Activated CD8-positive, alpha-beta T cell treated with anti-CD3 and anti-CD28 coated beads, Interleukin-2, amount 10 ng/mL, durations not matched to agents 7 days and 5 days (primary cell): Measurements from ENCODE around the gene BAIAP2L2. TPM values are rescaled to one million over a fixed set of nuclear protein-coding genes. Genes with fewer than 3 reads are reported as not detected.
"Not testable (repeated sequence)": the region's sequence is repeated elsewhere in the genome, so short reads cannot be mapped to it uniquely, and the experiment has no call there.

Experiments used
- ATAC-seq: fragments of 150-1000 bp; cut with Tn5 transposase; one replicate; pipeline ENCODE4 v1.10.0; 2021; ENCODE audit warnings: moderate library complexity
- CTCF ChIA-PET: fragments of 350-600 bp; sonication (Branson Sonifier 250); formaldehyde crosslinking; loops from one replicate; lab custom pipeline; 2021; ENCODE audit warnings: antibody characterized with exemption; lab: Charles Lee
- POLR2A ChIA-PET: fragments of 350-600 bp; sonication (Branson Sonifier 250); formaldehyde crosslinking; loops from one replicate; lab custom pipeline; 2021; ENCODE audit warnings: antibody characterized with exemption; lab: Charles Lee
- DNase-seq: peaks from one replicate; pipeline ENCODE4 v3.0.0-alpha.2; 2020
- H3K27ac Mint-ChIP-seq: one replicate; pipeline ENCODE4 v1.8.0; 2021; ENCODE audit warnings: mild to moderate bottlenecking, mixed read lengths
- H3K27me3 Mint-ChIP-seq: one replicate; pipeline ENCODE4 v1.8.0; 2021; ENCODE audit warnings: low read depth, mixed read lengths
- H3K36me3 Mint-ChIP-seq: one replicate; pipeline ENCODE4 v1.8.0; 2021; ENCODE audit warnings: low read depth, mixed read lengths
- H3K4me1 Mint-ChIP-seq: one replicate; pipeline ENCODE4 v1.8.0; 2021; ENCODE audit warnings: low read depth, mixed read lengths
- H3K4me3 Mint-ChIP-seq: one replicate; pipeline ENCODE4 v1.8.0; 2021; ENCODE audit warnings: mild to moderate bottlenecking, mixed read lengths
- H3K9me3 Mint-ChIP-seq: one replicate; pipeline ENCODE4 v1.8.0; 2022; ENCODE audit warnings: mixed read lengths; ENCODE audit not compliant: insufficient read depth
- total RNA-seq, 2 experiments: library from RNA; stranded (reverse); gene quantifications; one replicate each; pipeline ENCODE4 v1.2.3, GENCODE V29; 2021

Gene BAIAP2L2
- total RNA-seq, 2 experiments from 2014 or later: 0.47 to 0.58 TPM

GRCh38 chr22:38126928-38127668 lies 16.6 kb upstream of the BAIAP2L2 start:
- CTCF ChIA-PET: no interaction called here
- Mint-ChIP-seq H3K9me3 (no peaks in the 10 kb centered on the region), H3K36me3 (no peaks in the 10 kb centered on the region), H3K27me3 (no peaks in the 10 kb centered on the region), H3K27ac (no peak overlapping the region), H3K4me3 (no peak overlapping the region), H3K4me1 (peaks cover 15% of the 10 kb centered on the region)
- ATAC-seq (no peak), DNase-seq (no peak)
- POLR2A ChIA-PET: no interaction called here

- no peak for DNase-seq
- no peak overlapping the region for H3K4me3 Mint-ChIP-seq
- no peak for ATAC-seq
- H3K36me3 Mint-ChIP-seq: no peaks in the 10 kb centered on the region
- H3K27ac Mint-ChIP-seq: no peak overlapping the region
- no peaks in the 10 kb centered on the region for H3K9me3 Mint-ChIP-seq
- ChIA-PET CTCF (no interaction called here), POLR2A (no interaction called here)
- H3K27me3 Mint-ChIP-seq: no peaks in the 10 kb centered on the region
- H3K4me1 Mint-ChIP-seq: peaks cover 15% of the 10 kb centered on the region
Observed at GRCh38 chr22:38125751-38126201, 15.3 kb upstream of the BAIAP2L2 start.

- no peak for ATAC-seq
- Mint-ChIP-seq H3K9me3 (no peaks in the 10 kb centered on the region), H3K36me3 (no peaks in the 10 kb centered on the region), H3K27ac (peak overlapping the region; percentile 57), H3K27me3 (no peaks in the 10 kb centered on the region), H3K4me3 (no peak overlapping the region), H3K4me1 (peaks cover 15% of the 10 kb centered on the region)
- no peak for DNase-seq
- ChIA-PET CTCF (no interaction called here), POLR2A (no interaction called here)
Observed at GRCh38 chr22:38125038-38125610, 14.6 kb upstream of the BAIAP2L2 start.

GRCh38 chr22:38124236-38124974 lies 13.9 kb upstream of the BAIAP2L2 start:
- Mint-ChIP-seq H3K9me3 (no peaks in the 10 kb centered on the region), H3K27me3 (no peaks in the 10 kb centered on the region), H3K27ac (no peak overlapping the region), H3K4me3 (no peak overlapping the region), H3K36me3 (no peaks in the 10 kb centered on the region), H3K4me1 (peaks cover 15% of the 10 kb centered on the region)
- POLR2A ChIA-PET: no interaction called here
- DNase-seq (no peak), ATAC-seq (no peak)
- CTCF ChIA-PET: interaction anchor here (1.3 kb wide), 1 partner anchor 10 kb away, joined by 4 read pairs; no protein-coding TSS in a partner anchor

GRCh38 chr22:38122616-38123015 lies 12.1 kb upstream of the BAIAP2L2 start:
- H3K9me3 Mint-ChIP-seq: no peaks in the 10 kb centered on the region
- CTCF ChIA-PET: no interaction called here
- no peaks in the 10 kb centered on the region for H3K27me3 Mint-ChIP-seq
- H3K4me3 Mint-ChIP-seq: no peak overlapping the region
- no peak for ATAC-seq
- no peaks in the 10 kb centered on the region for H3K36me3 Mint-ChIP-seq
- peaks cover 15% of the 10 kb centered on the region for H3K4me1 Mint-ChIP-seq
- no peak for DNase-seq
- no peak overlapping the region for H3K27ac Mint-ChIP-seq
- POLR2A ChIA-PET: no interaction called here

- no peaks in the 10 kb centered on the region for H3K36me3 Mint-ChIP-seq
- no peak overlapping the region for H3K4me3 Mint-ChIP-seq
- no peak overlapping the region for H3K27ac Mint-ChIP-seq
- DNase-seq (no peak), ATAC-seq (no peak)
- POLR2A ChIA-PET: interaction anchor here (0.7 kb wide), 1 partner anchor 56 kb away, joined by 3 read pairs; no protein-coding TSS in a partner anchor
- CTCF ChIA-PET: interaction anchor here (1.6 kb wide), 1 partner anchor 69 kb away, joined by 4 read pairs; no protein-coding TSS in a partner anchor
- no peaks in the 10 kb centered on the region for H3K9me3 Mint-ChIP-seq
- peaks cover 15% of the 10 kb centered on the region for H3K4me1 Mint-ChIP-seq
- no peaks in the 10 kb centered on the region for H3K27me3 Mint-ChIP-seq
Observed at GRCh38 chr22:38120359-38121110, 10.1 kb upstream of the BAIAP2L2 start.

GRCh38 chr22:38118747-38119146 lies 8.3 kb upstream of the BAIAP2L2 start:
- ChIA-PET CTCF (interaction anchor here (0.9 to 1.6 kb wide), 3 partner anchors 18 to 96 kb away, joined by 3 to 4 read pairs (median 3); no protein-coding TSS in a partner anchor), POLR2A (interaction anchor here (0.5 kb wide), 1 partner anchor 24 kb away, joined by 4 read pairs; no protein-coding TSS in a partner anchor)
- not testable (repeated sequence) for H3K27ac Mint-ChIP-seq, DNase-seq, H3K36me3 Mint-ChIP-seq, H3K9me3 Mint-ChIP-seq, H3K27me3 Mint-ChIP-seq, ATAC-seq, H3K4me3 Mint-ChIP-seq
- H3K4me1 Mint-ChIP-seq: peaks cover 17% of the 10 kb centered on the region

- ATAC-seq (no peak), DNase-seq (no peak)
- no peaks in the 10 kb centered on the region for H3K9me3 Mint-ChIP-seq
- H3K4me1 Mint-ChIP-seq: peaks cover 14% of the 10 kb centered on the region
- H3K27me3 Mint-ChIP-seq: no peaks in the 10 kb centered on the region
- ChIA-PET POLR2A (interaction anchor here (0.5 kb wide), 1 partner anchor 23 kb away, joined by 4 read pairs; no protein-coding TSS in a partner anchor), CTCF (interaction anchor here (0.9 to 1.6 kb wide), 3 partner anchors 19 to 96 kb away, joined by 3 to 4 read pairs (median 3); no protein-coding TSS in a partner anchor)
- no peak overlapping the region for H3K27ac Mint-ChIP-seq
- no peaks in the 10 kb centered on the region for H3K36me3 Mint-ChIP-seq
- no peak overlapping the region for H3K4me3 Mint-ChIP-seq
Observed at GRCh38 chr22:38118182-38118581, 7.7 kb upstream of the BAIAP2L2 start.

- POLR2A ChIA-PET, H3K4me3 Mint-ChIP-seq, H3K27ac Mint-ChIP-seq, H3K4me1 Mint-ChIP-seq, H3K36me3 Mint-ChIP-seq, DNase-seq, H3K9me3 Mint-ChIP-seq, H3K27me3 Mint-ChIP-seq, ATAC-seq: not testable (repeated sequence)
- CTCF ChIA-PET: interaction anchor here (1.6 kb wide), 2 partner anchors 65 to 113 kb away, joined by 3 to 4 read pairs; no protein-coding TSS in a partner anchor
Observed at GRCh38 chr22:38117556-38117955, 7.1 kb upstream of the BAIAP2L2 start.

- DNase-seq: no peak
- no peak overlapping the region for H3K4me3 Mint-ChIP-seq
- H3K27ac Mint-ChIP-seq: no peak overlapping the region
- POLR2A ChIA-PET: no interaction called here
- H3K4me1 Mint-ChIP-seq: peaks cover 7% of the 10 kb centered on the region
- no peaks in the 10 kb centered on the region for H3K27me3 Mint-ChIP-seq
- no peaks in the 10 kb centered on the region for H3K36me3 Mint-ChIP-seq
- no peaks in the 10 kb centered on the region for H3K9me3 Mint-ChIP-seq
- CTCF ChIA-PET: interaction anchor here (1.0 to 2.1 kb wide), 14 partner anchors 9 to 115 kb away, joined by 3 to 16 read pairs (median 4); partner anchors contain the start of gene MAFF
- no peak for ATAC-seq
Observed at GRCh38 chr22:38115423-38116205, 5.1 kb upstream of the BAIAP2L2 start.
